GM04504 (cell line): ENCODE results near the gene ETV1.

Source experiments
- DNase-seq: peaks from one replicate; pipeline ENCODE4 v3.0.0-alpha.2; 2012; ENCODE audit warnings: low read depth

Gene ETV1

DNA sequence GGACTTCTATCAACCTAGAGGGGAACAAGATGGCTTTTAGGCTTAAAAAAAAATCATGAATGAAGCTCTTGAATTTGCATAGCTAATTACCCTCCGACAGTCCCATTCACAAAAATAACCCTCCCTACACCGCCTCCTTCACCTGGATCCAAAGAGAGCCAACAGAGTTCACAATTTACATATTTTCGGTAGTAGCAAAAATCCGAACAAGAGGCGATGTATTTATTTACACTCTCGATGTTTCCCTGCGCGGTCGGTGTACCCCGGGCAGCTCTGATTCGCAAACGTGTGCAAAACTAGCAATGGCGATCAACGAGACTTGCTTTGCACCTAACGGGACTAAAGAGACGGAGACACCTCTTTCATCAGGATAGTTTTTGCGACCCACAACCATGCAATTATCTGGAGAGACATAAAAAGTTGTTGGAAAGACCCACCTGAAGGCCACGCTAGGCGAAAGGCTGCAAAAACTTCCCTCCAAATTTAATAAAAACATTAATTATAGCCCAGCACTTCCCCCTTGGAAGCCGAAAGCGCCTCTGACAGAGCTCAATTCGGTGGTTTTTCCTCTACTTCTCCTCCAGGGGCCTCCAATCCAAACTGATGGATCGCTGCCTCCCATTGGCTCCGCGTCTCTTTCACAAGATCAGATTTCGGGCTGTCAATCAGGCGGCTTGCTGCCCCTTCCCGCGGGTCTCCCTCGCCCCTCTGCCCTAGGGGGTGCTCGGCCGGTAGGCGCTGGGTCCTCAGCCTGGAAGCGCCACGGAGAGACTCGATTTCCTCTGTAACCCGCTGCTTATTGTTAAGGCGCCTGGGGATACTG is at the start of gene ETV1:
TSS of gene ETV1 (minus strand) at position 541 of the 823 bp plus-strand sequence. CDS start 614 bp downstream, outside the sequence.
- no peak for DNase-seq

DNA sequence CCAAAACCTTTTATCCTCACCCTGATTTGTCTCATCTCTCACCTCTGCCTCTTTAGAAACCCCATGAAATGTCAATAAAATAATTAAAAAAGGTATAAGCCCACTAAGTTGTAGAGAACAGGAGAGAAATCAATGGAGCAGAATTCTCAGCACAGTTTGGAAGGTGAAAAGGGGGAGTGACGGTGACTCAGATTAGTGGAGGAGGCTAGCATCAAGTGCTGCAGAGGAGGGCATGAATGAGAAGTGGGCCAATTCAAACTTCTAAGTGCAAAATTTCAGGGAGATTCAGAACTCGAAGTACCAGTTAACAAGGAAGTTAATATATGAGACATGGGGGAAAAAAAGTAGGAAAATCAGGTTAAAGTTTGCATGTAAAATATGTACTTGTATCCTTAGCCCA is 34.9 kb upstream of the ETV1 start:
- no peak for DNase-seq

DNA sequence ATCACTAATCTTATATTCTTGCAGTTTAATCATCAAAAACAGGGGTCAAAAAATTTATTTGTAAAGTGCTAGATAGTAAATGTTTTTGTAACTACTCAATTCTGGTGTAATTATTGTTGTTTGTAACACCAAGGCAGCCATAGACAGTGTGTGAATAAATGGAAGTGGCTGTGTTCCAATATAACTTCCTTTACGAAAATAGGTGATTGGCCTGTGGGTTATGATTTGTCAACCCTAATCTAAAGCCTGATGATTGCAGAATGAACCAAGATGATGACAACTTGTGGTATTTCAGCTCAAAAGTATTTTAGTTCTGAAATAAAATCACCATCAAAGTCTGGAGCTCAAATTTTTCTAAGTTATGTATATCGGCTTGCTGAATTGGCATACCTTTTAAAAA is 34.4 kb upstream of the ETV1 start:
- DNase-seq, result no peak

DNA sequence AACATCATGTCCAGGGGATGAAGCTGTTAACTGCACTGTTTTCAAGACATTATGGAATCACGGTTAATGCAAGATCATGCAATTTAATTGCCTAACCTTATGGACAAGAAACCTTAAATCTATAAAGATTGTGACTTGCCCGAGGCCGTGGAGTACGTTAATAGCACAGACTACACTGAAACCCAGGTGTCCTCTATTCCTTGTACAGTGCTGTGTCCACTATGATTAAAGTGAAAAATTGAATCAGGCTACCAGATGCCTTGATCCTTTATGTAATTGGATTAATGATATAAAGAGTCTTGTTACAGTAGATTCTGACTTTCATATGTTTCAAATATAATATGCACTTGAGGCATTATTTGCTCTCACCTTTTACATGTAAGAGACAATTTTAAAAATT is 33.9 kb upstream of the ETV1 start:
- no peak for DNase-seq

DNA sequence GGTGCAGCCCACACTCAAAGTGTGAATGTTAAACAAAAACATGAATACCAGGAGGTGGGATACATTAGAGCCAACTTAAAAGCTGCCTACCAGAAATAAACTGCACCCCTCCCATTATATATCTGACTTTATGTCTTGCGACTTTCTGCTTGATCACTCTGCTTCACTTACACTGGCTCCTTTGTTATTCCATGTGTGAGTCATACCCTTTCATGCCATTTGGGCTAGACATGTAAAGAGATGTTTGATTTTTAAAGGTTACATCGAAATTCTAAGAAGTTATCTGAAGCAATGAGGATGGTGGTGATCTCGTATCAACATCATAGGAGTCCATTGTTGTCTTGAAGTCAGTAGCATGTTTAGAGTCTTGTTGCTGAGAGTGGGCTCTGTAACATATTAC is 31.6 kb upstream of the ETV1 start:
- DNase-seq, result no peak

DNA sequence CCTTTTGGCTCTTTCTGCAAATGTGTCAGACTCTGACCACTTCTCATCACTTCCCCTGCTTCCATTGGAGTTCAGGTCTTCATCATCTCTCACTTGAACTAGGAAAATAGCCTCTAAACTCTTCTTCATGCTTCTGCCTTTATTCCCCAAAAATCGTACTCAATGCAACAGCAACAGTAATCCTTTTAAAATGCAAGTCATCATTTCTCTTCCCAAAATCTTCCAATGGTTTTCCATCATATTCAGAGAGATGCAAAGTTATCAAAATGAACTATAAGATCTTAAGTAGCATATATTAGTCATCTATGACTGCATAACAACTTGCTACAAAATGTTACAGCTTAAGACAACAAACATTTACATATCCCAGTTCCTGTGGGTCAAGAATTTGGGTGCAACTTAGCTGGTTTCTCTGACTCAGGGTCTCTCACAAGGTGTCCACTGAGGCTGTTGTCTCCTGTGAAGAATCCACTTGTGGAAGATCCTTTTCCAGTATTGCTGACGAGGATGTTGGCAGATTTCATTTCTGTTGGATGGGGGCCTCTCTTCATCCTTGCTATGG is 31.0 kb upstream of the ETV1 start:
- no peak for DNase-seq

DNA sequence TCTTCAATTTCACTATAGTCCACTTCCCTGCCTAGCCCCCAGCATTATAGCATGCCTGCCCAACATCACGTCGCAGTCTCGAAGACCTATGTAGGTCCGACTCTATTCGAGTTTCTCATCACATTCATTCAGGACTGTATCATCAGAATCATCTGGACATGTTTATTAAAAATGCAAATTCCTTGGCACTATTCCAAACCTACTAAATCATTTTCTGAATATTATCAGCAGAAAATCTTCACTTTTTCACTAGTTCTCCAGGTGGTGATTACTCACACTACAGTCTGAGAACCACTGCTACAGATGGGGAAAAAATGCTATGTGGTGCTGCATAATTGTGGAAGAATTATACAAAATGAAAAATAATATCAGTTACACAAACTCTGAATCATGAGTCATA is 29.3 kb upstream of the ETV1 start:
- DNase-seq, result no peak

DNA sequence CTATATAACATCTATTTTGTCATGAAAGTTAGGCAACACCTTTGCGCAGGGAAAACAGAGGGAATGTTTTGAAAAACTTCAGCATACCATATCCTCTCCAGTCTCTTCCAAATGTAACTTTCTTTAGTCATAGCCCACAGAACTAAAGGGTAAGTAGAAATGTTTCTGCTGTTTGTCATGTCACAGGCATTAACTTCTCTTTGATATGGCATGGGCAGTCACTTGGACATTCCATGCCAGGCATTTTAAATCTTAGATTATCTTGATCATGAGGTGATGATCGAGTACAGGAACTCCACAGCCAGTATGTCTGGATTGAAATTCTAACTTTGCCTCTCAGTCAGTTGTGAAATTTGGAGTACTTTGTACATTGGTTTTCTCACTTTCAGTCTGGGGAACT is 27.5 kb upstream of the ETV1 start:
- DNase-seq, result no peak

DNA sequence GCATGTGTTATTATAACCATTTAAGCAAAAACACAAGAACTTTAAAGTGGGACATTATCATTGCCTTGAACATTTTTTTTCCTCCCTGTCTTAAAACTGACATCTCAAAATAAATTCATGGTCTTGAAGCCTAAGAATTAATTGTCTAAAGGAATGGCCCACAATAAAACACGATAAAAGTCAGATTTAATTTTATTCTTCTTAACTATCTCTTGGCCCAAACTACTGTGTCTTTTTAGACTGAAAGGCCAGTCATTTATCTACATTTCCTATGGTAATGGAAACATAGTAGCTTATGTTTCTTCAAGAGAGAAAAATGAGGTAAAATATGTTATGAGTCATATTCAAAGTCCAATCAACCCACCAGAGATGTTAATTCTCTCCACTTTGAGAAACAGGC is 24.4 kb upstream of the ETV1 start:
- DNase-seq, result no peak

GRCh38 chr7:14009453-14010418 is 20.3 kb upstream of the ETV1 start:
- no peak for DNase-seq

DNA sequence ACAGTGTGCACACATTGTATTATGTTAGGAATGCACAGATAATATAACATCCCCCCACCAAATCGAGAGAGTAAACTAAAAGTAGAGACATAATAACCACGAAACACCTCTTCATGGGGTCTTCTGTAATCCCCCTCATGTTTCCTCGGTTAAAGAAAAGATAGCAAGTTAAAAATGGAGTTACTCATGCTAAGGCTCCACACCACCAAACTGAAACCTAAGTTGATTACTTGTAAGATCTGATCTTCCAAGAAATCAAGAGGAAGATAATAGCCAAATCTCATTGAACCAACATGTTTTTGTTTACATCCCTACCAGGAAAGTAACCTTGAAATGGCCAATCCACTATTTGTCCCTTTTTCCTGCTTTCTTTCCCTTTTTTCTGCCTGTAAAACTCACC is 11.7 kb upstream of the ETV1 start:
- no peak for DNase-seq

DNA sequence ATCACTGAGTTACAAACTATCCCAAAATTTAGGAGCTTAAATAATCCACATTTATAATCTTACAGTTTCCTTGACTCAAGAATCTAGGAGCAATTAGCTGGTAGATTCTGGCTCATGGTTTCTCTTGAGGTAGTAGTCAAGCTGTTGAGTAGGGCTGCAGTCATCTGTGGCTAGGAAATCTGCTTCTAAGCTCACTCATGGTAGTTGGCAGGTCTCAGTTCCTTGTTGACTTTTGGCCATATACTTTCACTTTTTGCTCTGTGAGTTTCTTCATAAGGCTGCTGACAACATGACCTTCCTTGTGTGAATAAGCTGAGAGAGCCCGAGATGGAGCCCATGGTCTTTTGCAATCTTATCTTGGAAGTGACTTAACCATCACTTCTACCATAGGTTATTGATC is 10.8 kb upstream of the ETV1 start:
- no peak for DNase-seq

DNA sequence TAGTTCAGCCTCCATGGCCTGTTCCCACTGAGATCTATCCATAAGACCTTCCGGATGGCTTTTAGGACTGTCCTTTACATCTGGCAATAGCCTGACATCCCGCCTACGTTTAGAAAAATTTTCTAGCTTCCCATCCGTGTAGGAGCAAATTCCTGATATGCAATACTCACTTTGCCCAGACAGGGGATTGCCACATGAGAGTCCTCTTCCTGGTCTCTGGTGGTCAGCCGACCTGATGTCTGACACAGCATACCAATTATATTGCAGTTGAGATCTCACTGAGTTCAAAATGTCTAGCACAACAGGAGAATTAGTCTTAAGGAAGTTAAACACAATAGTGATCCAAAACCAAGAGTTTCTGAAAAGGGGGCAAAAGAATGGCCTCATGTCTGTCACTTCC is 9.4 kb upstream of the ETV1 start:
- no peak for DNase-seq

DNA sequence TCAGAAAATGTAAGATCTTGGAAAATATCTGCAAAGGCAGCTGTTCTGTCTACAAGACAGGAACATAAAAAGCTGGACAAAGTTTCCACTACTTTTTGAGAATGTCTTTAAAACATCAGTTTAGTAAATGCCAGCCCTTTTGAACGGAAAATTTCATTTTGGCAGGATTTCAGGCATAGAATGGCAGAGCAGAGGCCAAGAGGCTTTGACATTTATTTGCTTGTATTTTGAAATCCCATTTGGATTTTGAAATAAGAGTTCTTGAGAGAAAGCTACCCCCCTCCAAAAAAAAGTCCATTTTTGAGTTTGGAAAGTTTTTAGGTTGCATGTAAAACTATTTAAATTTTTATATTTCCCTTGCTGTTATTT is 3.1 kb upstream of the ETV1 start:
- DNase-seq, result no peak

- no peak for DNase-seq
These were observed 2.5 kb upstream of the ETV1 start for GRCh38 chr7:13991791-13992595.

- DNase-seq, result peak; percentile 96
These were observed 1.7 kb upstream of the ETV1 start for GRCh38 chr7:13990984-13991790.

DNA sequence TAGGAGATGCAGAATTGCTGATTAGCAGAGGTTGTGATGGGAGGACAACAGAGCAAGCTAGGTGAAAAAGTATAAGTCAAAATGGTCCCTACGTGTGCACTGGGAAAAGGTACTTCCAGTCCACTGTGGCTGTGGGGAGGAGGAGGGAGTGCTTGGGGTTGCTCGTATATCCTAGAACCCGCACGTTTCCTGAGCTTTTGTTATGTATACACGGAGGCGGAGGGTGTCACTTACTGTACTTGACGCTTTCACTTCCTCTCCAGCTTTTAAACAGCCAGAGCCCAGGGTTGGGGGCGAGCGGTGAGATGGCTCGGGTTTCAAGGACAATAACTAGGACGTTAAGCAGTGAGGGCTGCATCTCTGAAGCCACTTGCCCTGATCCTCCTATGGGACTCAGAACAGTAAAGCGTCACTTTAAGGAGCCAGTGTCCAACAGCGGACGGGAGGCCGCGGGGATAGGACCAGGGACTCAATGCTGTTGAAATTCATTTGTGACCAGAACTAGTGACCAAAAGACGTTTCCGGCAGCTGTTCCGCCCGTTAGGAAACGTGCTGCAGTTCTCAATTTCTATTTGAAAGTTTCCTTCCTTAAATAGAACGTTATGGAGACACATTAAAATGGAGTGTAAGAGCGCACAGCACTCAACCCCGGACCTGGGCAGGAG is 985 bp upstream of the ETV1 start:
- DNase-seq, result no peak

GRCh38 chr7:13989949-13990305 is 461 bp upstream of the ETV1 start:
- no peak for DNase-seq

DNA sequence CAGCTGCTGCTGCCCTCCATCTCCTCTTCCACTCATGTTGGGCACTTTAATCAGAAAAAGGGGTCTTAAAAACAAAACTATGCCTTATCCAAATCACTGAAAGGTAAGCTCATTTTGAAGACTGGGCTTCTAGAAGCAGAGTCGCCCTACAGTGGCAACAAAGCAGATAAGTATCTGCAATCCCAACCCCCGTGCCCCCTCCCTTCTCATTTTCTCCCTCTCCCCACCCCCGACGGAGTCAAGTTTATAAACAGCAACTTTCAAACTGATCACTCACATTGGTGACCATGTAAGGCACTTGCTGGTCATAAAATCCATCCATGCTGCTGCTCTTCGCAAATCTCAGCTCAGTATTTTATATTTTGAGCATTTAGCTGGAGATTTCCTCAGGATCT is 738 bp downstream of the ETV1 start:
- DNase-seq, result no peak

GRCh38 chr7:13988065-13988464 is 1.4 kb downstream of the ETV1 start:
- no peak for DNase-seq

DNA sequence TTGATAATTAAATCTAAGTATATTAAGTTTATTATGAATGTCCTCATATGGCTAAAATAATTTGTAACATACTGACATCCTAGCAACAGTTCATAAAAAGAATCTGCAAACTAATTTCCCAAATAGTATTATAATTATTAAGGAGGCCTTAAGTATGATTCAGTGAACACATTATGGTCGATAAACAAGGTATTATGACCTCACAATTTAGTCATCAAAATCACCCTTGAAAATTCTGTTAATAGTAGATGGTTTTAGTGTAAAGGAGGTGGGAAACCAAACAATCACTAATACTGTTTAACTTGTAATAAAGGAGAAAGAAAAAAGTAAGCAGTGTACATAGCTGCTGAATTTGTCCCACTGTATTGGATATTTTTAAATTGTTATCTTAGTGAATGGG is 2.1 kb downstream of the ETV1 start:
- DNase-seq, result no peak
